ENCODE measurements around the gene BAX.
A peak's percentile ranks its signal among the peaks of the same experiment; 100 is the strongest.

The BAX gene

GRCh38 chr19:48962849-48963165, 8.1 kb downstream of the BAX start:
- no peak for DNase-seq (ENCODE audit: low read depth)

- DNase-seq (ENCODE audit: low read depth), result no peak
Observed at GRCh38 chr19:48963371-48964204, 8.9 kb downstream of the BAX start.

DNA sequence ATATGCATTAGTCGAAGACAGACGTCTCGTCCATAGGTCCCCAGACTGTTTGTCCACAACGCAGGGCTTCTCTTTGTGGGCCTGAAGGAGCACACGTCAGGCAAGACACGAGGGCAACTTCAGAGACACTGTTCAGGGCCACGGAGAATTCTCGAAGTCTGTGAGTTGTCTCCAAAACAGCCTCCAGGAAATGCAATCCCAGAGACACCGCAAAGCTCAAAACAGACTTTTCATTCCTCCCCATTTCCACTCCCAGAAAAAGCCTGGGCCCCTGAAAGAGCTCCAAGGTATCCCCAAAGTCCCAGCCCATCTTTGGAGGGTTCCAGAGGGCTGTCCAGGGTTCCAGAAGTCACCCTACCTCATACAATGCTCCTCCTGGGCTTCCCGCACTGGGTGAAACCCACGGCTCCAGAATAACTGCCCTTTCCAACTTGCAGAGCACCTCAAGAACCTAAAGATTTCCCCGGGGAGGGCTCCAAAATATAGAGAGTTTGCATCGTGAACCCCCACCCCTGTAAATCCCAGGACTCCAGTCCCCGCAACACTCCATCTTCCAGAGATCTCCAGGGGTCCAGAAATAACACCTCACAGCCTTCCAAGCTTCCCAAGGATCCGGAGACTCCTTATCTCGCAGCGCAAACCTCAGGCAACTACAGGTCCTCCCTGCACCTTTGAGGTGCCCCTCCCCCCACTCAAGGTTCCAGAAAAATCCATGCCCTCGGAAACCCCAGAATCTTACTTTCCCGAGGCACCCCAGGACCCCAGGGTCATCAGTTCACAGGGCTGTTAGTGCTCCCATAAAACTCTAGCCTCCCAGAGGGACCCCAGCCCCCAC, 9.7 kb downstream of the BAX start:
- DNase-seq (ENCODE audit: low read depth), result no peak

- peak; percentile 61 for DNase-seq (ENCODE audit: low read depth)
Observed at GRCh38 chr19:48965040-48965805, 10.5 kb downstream of the BAX start, which contains the start of gene FTL. FTL (plus strand) TSS chr19:48965309; CDS start chr19:48965508, 199 bp downstream.

GRCh38 chr19:48965806-48966540, 11.3 kb downstream of the BAX start:
- DNase-seq (ENCODE audit: low read depth), result no peak

DNA sequence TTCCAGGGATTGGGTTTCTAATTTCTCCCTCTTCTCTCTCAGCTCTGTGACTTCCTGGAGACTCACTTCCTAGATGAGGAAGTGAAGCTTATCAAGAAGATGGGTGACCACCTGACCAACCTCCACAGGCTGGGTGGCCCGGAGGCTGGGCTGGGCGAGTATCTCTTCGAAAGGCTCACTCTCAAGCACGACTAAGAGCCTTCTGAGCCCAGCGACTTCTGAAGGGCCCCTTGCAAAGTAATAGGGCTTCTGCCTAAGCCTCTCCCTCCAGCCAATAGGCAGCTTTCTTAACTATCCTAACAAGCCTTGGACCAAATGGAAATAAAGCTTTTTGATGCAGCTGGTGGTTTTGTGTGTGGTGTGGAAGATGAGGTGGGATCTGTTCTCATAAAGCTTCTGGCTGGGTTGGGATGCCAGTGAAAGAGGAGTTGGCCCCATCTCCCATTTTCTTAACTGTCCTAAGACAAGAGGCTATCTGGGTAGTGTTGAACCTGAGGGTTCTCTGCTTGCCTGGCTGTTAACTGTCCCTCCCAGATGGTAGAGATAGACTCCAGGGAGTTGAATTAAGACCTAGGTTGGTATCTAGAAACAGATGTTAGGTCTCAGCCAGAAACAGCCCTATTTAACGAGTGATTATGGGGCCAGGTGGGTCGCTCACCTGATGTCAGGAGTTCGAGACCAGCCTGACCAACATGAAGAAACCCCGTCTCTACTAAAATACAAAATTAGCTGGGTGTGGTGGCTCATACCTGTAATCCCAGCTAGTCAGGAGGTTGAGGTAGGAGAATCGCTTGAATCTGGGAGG, 12.1 kb downstream of the BAX start:
- no peak for DNase-seq (ENCODE audit: low read depth)

DNA sequence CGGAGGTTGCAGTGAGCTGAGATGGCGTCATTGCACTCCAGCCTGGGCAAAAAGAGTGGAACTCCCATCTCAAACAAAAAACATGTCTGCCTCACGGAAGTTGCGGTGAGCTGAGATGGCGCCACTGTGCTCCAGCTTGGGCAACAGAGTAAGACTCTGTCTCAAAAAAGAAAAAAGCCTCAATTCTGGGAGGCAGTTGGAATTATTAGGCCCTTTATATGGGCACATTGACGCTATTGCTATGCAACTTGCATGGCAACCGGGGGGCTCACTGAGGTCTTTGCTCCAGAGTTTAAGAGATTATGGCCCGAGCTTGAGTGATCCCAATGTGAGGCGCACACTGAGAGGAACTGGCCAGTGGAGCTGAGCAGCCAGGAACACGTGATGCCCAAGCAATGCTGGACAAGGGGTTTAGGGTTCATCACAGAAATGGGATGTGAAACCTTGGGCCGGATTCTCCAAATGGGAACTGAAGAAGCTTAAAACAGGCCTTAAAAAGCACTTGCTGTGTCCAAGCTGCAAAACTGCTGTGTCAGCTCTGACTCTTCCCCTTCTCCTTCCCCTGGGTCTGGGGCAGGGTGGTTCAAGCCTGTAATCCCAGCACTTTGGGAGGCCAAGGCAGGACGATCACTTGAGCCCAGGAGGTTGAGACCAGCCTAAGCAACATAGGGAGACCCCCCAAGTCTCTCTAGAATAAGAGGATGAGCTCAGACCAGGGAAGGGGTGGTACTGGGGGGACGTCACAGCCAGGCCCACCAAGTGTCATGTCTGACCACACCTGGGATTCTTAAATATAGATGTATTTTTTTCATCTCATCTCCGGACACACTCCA, 12.9 kb downstream of the BAX start:
- DNase-seq (ENCODE audit: low read depth), result no peak

DNA sequence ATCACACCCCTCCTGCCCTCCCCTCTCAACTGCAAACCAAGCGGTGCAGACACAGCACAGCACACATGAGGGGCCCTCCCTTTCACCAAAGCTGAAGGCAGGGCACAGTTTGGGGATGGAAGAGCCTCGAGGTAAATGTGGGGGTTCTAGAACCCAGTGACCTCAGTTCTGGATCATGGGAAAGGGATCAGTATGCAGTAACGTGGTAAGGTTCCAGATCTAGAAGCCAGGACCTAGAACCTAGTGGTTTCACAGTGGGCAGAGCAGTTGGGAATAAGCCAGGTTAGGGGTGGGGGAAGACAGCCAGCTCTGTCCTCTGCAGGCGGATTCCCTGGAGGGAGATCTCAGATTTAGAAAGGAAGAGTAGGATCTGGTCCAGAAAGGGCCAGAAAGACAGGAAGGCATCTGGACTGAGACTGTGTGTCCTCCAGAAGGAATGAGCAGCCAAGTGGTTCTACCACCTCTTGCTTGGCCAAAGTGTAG, 13.5 kb downstream of the BAX start:
- DNase-seq (ENCODE audit: low read depth), result no peak

DNA sequence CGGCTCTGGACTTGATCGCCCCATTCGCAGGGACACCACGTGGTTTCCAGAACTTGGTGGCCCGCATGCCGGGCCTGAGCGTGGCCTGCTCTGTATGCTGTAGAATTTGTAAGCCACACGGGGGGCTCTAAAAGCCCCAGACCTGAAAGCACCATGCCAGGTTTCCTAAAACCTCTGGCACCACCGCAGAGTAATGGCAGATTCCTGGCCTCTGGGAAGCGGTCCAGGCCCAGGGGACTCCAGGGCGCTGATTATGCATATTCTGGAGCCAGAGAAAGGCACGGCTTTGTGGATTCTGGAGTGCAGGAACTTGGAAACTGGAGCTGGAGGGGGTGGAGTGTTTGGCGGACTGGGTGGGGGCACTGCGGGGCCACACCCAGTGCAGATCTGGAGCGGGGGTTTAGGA, 14.1 kb downstream of the BAX start:
- no peak for DNase-seq (ENCODE audit: low read depth)

GRCh38 chr19:48969276-48970138, 14.8 kb downstream of the BAX start:
- no peak for DNase-seq (ENCODE audit: low read depth)

- DNase-seq (ENCODE audit: low read depth), result no peak
Observed at GRCh38 chr19:48970139-48970766, 15.6 kb downstream of the BAX start.

DNA sequence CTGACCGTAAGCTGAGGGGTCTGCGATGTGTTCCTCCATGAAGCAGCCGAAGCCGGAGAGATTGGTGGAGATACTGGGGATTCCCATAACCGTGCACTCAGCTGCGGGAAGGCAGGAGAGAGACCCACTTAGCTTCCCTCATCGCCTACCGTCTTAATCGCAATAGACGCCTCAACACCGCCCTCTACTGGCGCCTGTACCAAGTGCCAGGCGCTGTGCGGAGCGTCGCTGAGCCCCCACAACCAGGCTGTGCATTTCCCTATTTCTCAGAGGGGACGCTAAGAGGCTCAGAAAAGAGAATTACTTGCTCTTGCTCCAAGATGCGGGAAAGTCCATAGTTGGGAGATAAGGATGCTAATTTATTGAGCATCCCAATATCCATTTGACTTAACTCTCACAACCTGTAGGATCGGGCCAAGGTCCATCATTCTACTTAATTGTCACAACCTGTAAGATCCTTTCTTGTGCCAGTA, 16.3 kb downstream of the BAX start:
- DNase-seq (ENCODE audit: low read depth), result no peak

- no peak for DNase-seq (ENCODE audit: low read depth)
Observed at GRCh38 chr19:48975947-48976847, 21.5 kb downstream of the BAX start.

DNA sequence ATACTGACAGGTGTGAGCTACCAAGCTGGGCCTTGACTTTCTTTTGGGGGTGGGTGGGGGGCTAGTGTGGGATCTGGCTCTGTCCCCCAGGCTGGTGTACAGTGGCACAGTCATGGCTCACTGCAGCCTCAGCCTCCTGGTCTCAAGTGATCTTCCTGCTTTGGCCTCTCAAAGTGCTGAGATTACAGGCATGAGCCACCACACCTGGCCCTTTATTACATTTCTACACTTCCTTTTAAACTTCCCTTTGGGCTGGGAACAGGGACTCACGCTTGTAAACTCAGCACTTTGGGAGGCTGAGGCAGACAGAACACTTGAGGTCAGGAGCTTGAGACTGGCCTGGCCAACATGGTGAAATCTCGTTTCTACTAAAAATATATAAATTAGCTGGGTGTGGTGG, 22.4 kb downstream of the BAX start:
- DNase-seq (ENCODE audit: low read depth), result no peak

GRCh38 chr19:48982280-48982679, 27.6 kb downstream of the BAX start:
- DNase-seq (ENCODE audit: low read depth), result no peak

- no peak for DNase-seq (ENCODE audit: low read depth)
Observed at GRCh38 chr19:48985711-48986110, 31.0 kb downstream of the BAX start.

DNA sequence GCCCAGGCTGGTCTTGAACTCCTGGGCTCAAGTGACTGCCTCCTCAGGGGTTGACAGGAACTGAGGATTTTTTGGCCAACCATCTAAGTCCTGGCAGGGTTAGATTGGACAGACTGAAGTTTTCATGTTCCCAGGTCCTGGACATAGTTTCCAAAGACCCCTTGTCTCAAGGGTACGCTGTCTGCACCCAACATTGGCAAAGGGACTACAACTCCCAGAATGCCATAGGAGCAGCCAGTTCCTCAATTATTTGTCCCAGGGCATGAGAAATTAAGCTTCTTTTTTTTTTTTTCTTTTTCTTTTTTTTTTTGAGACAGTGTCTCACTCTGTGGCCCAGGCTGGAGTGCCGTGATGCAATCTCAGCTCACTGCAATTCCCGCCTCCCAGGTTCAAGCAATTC, 31.5 kb downstream of the BAX start:
- no peak for DNase-seq (ENCODE audit: low read depth)
